GM21515 (cell line): ENCODE data around the gene TMX4.
A peak's percentile ranks its signal among the peaks of the same experiment; 100 is the strongest.
"Not testable (repeated sequence)": the region's sequence is repeated elsewhere in the genome, so short reads cannot be mapped to it uniquely, and the experiment has no call there.

Source experiments
- ATAC-seq: cut with Tn5 transposase; IDR thresholded peaks from one replicate; pipeline ENCODE4 v1.9.1; 2021; ENCODE audit not compliant: unreplicated experiment

The TMX4 gene

GRCh38 chr20:7974785-7975435 is 44.7 kb downstream of the TMX4 start:
- ATAC-seq = no peak

- no peak for ATAC-seq
Observed at GRCh38 chr20:7971536-7972280, 47.9 kb downstream of the TMX4 start.

GRCh38 chr20:7967199-7967844 is 52.2 kb downstream of the TMX4 start:
- ATAC-seq = no peak

GRCh38 chr20:7966176-7966575 is 53.4 kb downstream of the TMX4 start:
- no peak for ATAC-seq

- no peak for ATAC-seq
Observed at GRCh38 chr20:7959484-7959883, 60.1 kb downstream of the TMX4 start.

GRCh38 chr20:7956561-7956960 is 63.0 kb downstream of the TMX4 start:
- ATAC-seq = not testable (repeated sequence)

- no peak for ATAC-seq
Observed at GRCh38 chr20:7950387-7950786, 69.2 kb downstream of the TMX4 start.

- no peak for ATAC-seq
Observed at GRCh38 chr20:7943891-7944290, 75.7 kb downstream of the TMX4 start.

GRCh38 chr20:7940341-7940740 is 79.2 kb downstream of the TMX4 start, which contains the start of gene HAO1:
TSS of gene HAO1 (minus strand) at chr20:7940458. CDS start at chr20:7940422, 36 bp downstream.
- no peak for ATAC-seq

- no peak for ATAC-seq
Observed at GRCh38 chr20:7939663-7940062, 79.9 kb downstream of the TMX4 start.

- ATAC-seq = no peak
Observed at GRCh38 chr20:7938058-7938457, 81.5 kb downstream of the TMX4 start.

- ATAC-seq = no peak
Observed at GRCh38 chr20:7937328-7937727, 82.2 kb downstream of the TMX4 start.

- ATAC-seq = peak; percentile 70
Observed at GRCh38 chr20:7935027-7935551, 84.5 kb downstream of the TMX4 start.

GRCh38 chr20:7933346-7933745 is 86.2 kb downstream of the TMX4 start:
- ATAC-seq = no peak

- ATAC-seq = no peak
Observed at GRCh38 chr20:7930343-7930742, 89.2 kb downstream of the TMX4 start.
